GM12874 (cell line): Measurements from ENCODE around the gene TCERG1.

ENCODE experiments used
- TF ChIP-seq, protein P1 (sequence below): IDR thresholded peaks from 2 replicates; pipeline ENCODE4 v1.5.1; 2011; ENCODE audit warnings: low read depth, mild to moderate bottlenecking, control low read depth, low read length, moderate library complexity; ENCODE audit not compliant: insufficient read depth

The TCERG1 gene

DNA sequence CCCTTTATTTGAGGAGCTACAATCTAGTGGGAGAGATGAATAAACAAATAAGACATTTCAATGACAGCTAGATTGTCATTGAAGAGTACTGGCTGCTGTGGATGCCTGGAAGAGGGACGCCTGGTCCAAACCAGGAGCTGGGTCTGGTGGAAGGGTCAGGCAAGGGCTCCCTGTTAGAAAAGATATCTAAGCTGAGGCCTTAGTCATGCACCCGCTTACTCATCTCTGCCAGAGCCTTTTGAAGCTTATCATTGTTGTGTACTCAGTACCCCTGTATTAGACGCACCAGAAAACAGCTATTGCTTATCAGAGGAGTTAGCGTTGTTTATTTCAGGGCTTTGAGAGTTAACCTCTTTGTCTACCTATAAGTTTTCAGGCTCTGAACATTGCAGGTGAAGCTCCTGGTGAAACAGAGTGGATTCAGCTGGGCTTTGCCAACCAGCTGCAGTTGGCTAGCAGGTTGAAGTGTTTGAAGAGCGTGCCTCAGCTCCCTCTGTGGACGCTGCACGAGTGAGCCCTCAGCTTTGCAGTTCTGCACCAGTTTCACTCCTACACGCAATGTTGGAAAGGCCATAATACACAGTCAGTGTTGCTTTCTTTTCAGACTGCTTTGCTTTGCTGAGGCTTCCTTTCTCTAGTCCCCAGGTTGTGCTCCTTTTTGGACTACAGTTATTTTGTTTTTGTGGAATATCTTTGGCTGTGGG, 74.4 kb downstream of the TCERG1 start:
- TF ChIP-seq, protein P1, sequence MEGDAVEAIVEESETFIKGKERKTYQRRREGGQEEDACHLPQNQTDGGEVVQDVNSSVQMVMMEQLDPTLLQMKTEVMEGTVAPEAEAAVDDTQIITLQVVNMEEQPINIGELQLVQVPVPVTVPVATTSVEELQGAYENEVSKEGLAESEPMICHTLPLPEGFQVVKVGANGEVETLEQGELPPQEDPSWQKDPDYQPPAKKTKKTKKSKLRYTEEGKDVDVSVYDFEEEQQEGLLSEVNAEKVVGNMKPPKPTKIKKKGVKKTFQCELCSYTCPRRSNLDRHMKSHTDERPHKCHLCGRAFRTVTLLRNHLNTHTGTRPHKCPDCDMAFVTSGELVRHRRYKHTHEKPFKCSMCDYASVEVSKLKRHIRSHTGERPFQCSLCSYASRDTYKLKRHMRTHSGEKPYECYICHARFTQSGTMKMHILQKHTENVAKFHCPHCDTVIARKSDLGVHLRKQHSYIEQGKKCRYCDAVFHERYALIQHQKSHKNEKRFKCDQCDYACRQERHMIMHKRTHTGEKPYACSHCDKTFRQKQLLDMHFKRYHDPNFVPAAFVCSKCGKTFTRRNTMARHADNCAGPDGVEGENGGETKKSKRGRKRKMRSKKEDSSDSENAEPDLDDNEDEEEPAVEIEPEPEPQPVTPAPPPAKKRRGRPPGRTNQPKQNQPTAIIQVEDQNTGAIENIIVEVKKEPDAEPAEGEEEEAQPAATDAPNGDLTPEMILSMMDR: no peak

DNA sequence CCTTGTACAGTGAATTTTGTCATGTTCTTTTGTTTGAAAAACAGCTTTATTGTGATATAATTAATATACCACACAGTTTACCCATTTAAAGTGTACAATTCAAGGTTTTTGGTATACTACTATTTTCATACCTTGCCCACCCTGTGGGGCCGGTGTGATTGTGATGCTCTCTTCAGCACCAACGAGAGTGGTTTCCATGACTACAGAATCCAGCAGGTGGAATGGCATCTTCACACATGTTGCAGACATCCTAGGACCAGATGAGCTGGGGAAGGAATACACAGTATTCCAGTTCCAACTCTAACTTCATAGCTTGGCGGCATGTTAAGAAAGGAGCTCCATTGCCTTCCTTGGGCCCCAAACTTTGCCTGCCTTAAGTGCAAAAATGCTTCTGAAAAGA, 76.6 kb downstream of the TCERG1 start:
- TF ChIP-seq, protein P1: no peak

DNA sequence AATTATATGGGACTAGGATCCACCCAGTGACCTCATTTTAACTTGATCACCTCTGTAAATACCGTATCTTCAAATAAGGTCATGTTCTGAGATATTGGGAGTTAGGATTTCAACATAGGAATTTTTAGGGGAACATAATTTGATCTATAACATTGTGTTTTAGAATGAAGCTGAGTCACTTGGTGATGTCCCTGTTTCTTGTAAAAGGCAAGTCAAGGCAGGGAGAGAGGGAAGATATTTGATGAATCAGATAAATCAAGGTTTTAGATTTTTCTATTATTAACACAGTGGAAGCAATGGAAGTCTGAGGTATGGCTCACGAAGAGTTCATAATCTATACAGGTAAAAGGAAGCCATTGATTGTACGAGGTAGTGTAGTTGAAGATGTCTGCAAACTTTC, 80.7 kb downstream of the TCERG1 start:
- TF ChIP-seq, protein P1: no peak

DNA sequence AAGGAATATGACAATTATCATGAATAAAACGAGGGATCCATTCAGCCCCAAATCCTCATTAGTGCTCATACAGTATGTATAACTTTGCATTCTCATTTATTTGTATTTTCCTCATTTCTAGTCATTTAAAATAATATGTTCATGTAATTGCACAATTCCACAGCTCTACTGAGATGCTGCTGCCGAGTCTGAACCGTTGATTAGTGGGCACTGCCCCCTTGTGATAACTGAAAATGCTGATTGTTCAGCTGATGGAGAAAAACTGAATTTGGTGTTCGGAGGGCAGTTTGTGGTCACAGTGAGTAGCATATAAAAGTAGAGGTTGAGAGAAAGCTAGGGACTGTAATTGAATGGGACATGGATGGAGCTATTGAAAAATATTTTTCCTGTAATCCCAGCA, 81.1 kb downstream of the TCERG1 start:
- TF ChIP-seq, protein P1: no peak

DNA sequence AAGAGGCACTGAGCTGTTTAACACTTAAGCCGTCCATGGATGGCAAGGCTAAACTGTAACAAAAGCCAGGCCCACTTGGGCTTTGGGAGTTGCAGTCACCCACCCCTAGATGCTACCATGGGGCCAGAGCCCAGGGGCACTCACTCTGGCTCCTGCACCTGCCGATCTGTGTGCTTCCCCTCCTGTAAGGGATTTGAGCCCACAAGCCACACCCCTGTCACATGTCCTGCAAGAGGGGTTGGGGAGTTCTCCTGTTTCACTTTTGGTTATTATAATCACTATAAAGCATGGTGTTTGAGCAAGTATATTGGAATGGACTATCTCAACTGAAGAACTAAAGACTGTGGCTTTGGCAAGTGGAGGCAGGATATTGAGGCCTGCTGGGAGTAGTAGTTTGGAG, 82.9 kb downstream of the TCERG1 start:
- TF ChIP-seq, protein P1: no peak

DNA sequence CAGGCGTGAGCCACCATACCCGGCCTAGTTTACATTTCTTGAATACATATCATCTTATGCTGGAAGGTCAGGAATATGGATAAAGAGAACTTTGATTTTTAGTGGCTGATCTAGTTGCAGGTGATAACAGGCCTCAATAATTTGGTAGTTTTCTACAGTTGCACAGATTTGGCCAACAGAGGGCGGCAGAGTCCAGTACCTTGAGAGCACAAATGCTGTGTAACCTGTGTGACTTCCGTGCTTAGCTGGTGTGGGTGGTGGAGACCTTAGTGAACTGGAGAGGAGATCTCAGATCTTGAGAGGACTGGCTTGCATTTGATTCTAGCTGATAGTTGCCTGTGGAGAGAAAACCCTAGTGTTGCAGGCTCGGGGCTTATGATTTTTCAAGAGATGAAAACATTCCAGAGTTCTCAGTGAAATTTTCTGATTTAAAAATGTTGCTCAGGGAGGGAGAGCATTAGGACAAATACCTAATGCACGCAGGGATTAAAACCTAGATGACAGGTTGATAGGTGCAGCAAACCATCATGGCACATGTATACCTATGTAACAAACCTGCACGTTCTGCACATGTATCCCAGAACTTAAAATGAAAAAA, 86.2 kb downstream of the TCERG1 start:
- TF ChIP-seq, protein P1: peak; percentile 81

DNA sequence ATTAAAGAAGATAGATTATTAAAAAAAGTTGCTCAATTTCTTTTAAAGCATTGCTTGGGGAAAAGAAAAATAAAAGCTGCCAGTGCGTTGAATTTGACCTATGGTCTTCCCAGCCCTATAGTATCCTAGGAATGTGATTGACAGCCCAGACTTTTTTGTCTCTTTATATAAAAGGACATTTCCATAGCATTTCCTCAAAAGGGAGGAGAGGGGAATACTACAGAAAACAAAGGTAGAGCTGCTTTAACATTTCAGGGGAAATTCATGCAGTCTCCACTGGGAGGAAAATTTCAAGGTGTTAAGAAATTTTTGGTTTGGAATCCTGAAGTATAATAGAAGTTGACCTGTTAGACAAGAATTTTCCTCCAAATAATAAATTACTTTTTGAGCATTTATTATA, 86.7 kb downstream of the TCERG1 start:
- TF ChIP-seq, protein P1: no peak
